HG03565 (cell line): Measurements from ENCODE around the gene RAB3IL1.

Experiments
- ATAC-seq: cut with Tn5 transposase; IDR thresholded peaks from one replicate; pipeline ENCODE4 v1.9.1; 2021; ENCODE audit warnings: mild to moderate bottlenecking, moderate library complexity; ENCODE audit not compliant: unreplicated experiment

Gene RAB3IL1

DNA sequence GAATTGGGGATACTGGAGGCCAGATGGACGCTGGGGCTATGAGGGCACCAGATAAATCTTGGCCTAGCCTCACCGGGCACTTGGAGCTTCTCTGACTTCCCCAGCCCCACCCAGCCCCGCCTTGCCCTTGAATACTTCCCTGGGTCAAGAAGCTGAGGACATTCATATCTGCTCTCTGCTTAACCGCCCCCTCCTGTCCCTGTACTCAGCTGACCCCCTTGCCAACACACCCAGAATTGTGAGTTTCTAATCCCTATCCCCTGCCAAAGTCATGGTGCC lies 48.0 kb downstream of the RAB3IL1 start:
- ATAC-seq, result no peak

DNA sequence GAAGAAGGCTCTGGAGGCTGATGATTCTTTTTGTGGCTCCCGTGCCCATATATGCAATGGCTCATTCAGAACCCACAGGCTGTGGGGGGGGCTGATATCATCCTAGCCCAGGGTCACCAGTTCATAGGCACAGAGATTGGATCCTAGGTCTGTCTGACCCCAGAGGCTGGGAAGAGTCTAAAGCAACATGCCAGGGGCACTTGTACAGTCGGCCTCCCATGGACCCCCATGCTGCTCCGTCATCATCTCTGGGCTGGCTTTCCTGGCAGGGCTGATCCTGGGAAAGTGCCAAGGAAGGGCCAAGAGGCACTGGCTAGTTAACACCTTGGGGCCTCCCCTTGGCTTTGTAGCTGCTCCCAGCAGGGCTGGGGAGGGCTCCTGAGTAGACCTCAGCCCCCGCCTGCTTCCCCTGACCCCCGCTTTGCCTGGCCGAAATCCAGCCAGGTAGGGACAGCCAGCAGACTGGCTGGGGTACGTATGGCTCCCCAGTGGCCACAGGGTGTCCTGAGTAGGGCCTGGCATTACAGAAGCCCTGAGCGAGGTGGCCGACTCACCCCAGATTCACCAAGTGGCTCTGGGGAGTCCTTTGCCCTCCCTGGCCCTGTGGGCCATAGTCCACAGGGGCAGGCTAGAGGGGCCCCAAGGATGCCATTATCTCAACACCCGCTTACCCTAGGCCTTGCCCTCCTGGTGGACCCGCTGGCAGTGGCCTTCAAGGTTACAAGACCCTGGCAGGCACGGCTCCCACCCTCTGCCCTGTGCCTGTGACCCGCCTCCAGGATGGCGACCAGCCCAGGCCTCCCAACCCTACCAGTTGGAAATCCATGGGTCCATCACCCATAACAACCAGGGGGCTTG lies 48.6 kb downstream of the RAB3IL1 start:
- no peak for ATAC-seq

DNA sequence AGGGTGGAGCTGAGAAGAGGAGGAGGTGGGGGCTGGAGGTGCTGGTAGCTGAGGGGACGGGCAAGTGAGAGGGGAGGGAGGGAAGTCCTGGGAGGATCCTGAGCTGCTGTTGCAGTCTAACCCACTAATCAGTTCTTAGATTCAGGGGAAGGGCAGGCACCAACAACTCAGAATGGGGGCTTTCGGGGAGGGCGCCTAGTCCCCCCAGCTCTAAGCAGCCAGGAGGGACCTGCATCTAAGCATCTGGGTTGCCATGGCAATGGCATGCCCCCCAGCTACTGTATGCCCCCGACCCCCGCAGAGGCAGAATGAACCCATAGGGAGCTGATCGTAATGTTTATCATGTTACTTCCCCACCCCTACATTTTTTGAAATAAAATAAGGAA lies 50.4 kb downstream of the RAB3IL1 start:
- no peak for ATAC-seq

DNA sequence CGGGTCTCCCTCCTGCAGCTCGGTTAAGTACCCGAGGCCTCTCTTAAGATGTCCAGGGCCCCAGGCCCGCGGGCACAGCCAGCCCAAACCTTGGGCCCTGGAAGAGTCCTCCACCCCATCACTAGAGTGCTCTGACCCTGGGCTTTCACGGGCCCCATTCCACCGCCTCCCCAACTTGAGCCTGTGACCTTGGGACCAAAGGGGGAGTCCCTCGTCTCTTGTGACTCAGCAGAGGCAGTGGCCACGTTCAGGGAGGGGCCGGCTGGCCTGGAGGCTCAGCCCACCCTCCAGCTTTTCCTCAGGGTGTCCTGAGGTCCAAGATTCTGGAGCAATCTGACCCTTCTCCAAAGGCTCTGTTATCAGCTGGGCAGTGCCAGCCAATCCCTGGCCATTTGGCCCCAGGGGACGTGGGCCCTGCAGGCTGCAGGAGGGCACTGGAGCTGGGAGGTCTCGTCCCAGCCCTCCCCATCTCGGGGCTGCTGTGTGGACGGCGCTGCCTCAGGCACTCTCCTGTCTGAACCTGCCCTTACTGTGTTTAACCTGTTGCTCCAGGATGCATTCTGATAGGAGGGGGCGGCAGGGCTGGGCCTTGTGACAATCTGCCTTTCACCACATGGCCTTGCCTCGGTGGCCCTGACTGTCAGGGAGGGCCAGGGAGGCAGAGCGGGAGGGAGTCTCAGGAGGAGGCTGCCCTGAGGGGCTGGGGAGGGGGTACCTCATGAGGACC lies 51.0 kb downstream of the RAB3IL1 start:
- no peak for ATAC-seq

DNA sequence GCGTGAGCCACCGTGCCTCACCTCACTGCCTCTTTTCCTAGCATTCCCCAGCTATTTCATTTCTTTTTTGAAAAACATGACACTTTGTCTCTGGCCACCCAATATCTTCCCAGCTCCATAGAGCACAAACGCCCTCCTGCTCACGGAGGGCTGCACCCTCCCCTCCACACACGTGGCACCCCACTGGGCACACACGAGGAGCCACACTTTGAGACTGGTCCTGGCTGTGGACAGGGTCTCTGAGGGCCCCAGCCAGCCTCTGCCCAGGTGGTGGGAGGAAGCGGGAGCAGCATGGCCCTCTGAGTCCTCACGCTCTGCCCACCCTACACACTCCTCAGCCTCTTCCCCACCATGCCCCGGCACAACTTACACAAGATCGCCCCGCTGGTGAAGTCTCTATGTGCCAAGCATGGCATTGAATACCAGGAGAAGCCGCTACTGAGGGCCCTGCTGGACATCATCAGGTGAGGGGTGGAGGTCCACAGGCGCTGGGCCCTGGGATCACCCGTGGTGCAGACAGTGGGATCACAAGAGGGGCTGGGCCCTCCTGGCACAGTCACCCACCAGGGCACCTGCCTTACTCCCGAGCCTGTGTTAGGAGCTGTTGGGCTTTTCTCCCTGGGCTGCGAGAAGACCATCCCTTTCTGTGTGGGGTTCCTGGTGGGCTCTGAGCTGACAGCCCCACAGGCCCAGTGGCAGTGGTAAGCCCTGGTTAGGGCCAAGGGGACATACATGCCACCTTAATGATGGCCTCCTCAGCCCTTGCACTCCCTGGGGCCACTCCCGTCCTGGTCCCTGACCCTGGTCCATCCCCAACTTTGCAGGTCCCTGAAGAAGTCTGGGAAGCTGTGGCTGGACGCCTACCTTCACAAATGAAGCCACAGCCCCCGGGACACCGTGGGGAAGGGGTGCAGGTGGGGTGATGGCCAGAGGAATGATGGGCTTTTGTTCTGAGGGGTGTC lies 52.3 kb downstream of the RAB3IL1 start:
- no peak for ATAC-seq

DNA sequence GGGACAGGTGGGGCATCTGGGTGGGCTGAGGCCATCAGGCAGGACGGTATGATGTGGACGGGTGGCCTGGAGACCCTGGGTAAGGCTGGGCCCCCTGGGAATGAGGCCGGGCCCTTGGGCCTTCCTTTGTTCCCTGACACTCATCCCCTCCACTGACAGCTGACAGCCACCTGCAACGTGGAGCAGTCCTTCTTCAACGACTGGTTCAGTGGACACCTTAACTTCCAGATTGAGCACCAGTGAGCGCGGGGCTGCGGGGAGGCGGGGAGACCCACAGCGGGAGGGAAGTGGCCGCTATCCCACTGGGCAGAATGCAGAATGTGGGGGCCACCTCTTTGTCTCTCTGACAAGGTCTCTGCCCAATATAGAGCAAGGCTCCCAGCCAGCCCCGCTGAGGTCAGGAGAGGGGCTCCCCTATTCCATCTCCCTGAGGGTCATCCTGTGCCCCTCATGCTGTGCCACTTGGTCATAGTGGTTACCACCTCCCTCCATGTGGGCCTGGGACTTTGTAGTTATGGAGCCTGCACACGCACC lies 53.8 kb downstream of the RAB3IL1 start:
- no peak for ATAC-seq

DNA sequence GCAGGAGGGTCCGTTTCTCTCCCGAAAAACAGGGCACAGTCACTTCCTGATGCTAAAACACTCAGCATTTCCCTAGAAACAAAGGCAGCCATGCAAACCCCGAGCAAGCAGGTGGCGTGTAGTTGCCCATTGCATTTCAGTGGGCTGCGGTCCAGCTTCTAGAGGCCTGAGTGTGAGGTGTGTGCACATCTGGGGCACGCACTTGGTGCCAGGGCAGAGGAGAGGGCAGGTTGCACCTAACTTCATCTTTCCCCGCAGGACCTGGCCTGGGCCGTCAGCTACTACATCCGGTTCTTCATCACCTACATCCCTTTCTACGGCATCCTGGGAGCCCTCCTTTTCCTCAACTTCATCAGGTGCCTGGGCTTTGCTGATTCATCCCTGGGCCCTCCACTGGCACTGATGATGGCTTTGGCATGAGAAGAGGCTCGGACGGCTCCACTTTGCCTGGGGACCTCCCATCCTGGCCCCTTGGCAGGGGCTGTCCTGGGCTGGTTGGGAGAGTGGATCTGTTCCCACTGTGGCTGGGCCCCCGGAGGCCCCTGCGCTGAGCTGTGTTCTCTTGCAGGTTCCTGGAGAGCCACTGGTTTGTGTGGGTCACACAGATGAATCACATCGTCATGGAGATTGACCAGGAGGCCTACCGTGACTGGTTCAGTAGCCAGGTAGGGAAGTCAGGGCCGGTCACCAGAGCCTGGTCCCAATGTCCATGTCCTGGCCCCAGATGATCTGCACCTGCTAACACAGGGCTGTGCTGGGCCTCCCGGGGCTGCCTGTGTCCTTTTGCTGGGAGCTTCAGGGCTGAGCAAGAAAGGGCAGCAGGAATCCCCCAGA lies 54.4 kb downstream of the RAB3IL1 start:
- no peak for ATAC-seq

DNA sequence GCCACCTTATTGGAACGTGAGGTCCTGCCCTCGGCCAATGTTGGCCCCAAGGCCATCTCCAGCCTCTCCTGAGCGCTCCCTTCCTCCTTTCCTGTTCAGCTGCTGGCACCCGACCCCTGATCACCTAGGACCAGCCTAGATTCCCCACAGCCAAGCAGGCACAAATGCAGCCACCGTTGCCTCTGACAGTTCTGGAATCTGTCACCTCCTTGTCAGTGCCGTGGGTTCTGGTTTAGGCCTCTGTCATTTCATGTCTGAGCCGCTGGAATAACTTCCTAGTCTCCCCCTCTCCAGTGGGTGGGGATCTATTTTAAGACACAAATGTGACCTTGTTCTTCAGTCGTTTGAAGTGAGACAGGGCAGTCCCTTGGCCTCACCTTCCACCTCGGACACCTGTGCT lies 55.7 kb downstream of the RAB3IL1 start:
- no peak for ATAC-seq

DNA sequence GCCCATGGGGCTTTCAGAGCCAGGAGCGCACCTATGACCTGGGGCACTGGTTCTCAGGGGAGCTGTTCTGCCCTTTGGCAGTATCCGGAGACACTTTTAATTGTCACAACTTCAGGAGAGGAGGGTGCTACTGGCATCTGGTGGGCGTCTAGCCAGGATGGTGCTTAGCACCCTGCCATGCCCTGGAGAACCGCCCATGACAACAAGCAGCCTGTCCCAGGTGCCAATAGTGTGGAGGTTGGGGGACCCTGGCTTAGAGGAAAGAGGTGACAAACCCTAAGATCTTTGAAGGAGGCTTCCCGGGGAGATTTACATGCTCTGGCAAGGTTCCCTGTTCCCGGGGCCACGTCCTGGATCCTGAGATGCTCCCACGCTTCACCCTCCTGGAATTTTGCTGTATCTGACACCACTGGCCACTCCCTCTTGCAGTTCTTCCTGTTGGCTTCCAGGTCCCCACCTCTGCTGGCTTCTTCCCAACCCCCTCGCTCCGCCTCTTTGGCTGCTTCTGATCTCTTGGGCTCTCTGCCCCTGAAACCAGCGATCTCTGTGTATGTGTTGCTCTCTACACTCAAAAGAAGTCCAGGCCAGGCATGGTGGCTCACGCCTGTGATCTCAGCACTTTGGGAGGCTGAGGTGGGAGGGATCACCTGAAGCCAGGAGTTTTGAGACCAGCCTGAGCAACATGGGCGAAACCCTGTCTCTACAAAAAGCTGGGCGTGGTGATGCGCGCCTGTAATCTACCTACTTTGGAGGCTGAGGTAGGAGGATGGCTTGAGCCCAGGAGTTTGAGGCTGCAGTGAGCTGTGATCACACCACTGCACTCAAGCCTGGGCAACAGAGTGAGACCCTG lies 57.1 kb downstream of the RAB3IL1 start:
- no peak for ATAC-seq

DNA sequence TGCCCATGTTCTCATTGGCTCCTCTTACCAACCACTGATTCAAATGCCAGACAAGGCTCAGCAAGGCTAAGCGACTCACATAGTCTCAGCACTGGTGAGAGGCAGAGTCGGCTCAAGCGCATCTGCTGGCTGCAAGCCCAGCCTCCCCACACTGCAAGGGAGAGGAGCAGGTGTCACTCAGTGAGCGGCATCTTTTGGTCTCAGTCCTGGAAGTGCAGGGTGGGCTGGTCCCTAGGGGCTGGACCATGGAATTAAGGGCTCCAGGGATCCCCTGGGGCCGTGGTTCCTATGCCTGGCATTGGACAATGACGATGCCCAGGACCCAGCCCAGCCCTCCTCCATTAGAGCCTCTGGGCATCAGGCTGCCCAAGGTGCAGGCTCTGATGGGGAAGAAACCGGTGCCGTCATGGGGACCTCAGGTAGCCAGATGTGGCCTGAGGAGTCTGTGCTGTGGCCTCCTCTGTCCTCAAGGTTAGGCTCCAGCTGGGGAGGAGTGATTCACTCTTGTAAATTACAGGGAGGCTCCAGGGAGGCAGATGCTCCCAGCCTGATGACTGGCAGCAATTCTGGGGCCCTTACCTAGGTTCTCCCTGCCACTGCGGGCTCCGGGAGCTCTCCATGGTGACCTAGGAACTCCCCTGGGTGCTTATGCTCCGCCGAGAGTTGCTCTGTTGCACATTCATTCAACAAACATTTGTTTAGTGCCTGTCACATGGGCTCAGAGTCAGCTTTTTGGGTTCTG lies 61.3 kb downstream of the RAB3IL1 start:
- no peak for ATAC-seq

DNA sequence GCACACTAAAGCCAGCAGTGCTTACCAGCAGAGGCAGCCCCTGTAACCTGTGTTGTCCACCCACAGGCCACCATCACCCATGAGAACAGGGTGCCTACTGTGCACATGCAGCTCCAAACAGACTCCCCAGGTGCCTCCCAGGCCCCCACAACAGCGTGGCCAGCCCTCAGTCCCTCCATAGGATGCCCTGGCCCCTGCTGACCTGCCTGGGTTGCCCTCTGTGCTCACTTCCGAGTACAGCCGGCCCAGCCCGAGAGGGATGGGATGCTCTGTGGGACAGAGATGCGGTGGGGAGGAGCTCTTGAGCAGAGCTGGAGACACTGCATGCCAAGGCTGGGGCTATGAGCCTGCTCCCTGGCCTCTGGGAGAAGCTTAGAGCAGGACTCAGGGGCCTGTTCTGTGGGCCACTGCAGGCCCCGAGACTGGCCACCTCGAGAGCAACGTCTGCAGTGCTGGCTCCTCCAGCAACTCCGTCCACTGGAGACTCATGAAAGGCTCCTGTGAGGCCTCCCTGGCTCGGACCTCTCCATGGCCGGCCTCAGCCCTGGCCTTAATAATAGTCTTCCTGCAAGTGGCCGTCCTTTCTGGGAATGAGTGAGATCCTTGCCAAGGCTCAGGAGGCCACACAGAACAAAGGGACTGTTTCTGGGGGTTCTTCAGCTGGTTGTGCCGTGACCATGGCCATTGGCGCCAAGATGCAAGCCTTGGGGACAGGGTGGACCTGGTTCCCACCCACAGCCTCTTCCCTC lies 62.2 kb downstream of the RAB3IL1 start:
- ATAC-seq, result no peak

DNA sequence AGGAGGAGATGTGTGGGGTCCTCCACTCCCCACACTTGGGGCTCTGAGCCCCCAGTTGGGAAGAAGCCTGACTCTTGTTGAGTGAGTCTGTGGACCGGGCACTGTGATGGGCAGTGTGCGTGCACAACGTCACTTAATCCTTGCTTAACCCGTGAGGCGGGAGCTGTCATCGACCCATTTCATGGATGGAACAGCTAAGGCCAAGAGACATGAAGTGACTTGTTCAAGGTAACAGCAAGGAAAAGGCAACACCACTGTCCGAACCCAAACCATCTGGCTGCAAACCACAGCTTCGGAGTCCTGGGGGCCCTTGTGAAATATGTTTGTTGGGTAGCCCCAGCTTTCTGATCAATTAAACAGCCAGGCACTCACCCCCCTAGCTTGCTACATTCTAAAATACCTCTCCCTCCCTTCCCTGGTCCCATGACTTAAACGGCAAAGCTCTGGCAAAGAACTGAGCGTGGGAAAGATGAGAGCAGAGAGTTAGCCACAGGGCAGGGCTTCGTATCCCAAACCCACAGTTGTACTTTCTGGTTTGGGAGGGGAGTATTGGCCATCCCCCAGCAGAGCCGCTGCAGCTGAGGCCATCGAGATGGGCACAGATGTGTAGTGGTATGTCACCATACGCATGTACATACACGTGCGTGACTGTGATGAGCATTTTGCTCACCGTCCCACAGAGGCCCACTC lies 63.0 kb downstream of the RAB3IL1 start:
- ATAC-seq, result no peak

DNA sequence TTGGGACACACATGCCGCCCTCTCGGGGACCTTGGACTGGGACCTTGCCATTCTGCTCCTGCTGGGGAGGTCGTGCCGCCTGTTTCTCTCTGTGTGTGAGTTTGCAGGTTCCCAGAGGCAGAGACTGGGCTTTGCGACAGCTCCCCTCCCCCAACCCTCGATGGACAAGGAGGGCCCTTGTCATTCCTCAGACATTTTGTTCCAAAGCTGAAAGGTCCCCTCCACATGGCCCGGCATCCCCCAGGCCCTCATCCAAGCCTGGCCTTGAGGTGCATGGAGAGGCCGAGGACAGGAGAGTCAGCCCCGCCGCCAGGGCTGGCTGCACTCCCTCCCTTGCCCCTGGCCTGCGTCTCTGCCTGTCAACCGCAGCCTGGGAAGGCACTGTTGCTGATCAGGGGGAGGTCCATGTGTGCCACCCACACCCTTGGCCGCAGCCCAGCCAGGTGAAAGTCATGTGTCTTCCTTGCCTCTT lies 63.6 kb downstream of the RAB3IL1 start:
- no peak for ATAC-seq

DNA sequence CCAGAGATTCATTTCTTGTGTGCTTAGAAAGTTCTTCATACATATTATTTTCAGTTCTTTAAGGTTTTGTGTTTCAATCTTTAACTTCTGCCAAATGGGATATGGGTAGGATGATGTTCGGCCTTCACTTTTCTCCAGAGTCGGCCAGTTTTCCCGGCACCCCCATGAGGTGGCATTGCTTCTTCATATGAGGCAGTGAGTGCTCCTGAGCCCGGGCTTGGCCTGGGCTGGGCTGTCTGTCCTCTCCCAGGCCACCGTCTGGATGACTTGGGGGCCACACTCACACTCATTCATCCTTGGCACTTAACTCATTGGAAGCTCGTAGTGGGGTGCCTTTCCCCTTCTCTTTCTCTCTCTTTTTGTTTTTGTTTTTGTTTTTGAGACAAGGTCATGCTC lies 65.5 kb downstream of the RAB3IL1 start:
- ATAC-seq, result no peak

DNA sequence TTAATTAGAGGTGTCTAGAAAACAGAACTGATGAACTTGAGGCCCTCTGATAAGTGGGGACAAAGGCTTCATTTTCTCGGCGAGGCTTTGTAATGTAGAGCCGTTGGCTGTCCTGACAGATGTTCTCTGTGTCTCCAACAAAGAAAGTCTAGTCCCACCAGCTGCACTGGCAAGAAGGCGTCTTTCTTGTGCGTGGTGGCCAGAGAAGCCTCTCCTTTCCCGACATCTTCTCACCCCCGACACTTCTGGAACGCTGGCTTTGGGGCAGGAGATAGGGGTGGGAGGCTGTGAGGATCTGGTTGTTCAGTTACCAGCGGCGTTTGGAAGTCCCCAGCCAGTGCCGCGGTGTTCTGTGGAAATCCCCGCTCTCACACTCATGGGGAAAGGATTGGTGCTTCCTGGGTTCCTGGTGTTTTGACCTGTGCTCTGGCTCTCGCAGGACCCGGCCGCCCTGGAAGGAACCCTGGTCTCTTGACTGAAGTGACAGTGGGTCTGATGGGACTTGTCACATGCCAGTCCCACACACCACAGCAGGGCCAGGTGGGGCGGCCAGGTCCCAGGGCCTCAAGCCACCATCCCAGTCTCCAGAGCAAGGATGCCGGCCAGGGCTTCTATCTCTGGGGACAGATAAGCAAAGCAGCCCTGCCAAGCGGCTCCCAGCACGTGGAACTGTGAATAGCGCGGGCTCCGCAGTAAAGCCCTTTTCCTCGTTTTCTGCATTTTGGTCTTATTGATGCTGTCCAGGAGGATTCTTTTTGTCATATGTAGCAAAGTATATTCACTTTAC lies 66.1 kb downstream of the RAB3IL1 start:
- no peak for ATAC-seq

DNA sequence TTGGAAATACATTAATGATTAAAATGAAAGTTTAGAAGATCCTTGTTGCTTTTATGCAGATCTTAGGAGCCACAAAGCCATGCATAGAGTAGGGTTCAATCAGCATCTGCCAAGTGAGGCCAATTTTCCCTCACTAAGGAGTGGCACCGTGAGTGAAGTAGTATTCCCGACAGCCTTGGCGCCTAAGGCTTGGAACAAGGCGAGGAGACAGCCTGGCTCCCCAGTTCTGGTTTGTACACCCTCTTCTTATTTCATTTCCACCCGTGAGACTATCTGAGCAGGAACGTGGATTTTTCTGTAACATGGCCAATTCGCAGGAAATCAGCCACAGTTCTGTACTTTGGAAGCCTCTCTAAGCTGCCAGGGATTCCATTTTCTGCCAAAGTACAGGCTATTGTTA lies 66.7 kb downstream of the RAB3IL1 start:
- no peak for ATAC-seq

DNA sequence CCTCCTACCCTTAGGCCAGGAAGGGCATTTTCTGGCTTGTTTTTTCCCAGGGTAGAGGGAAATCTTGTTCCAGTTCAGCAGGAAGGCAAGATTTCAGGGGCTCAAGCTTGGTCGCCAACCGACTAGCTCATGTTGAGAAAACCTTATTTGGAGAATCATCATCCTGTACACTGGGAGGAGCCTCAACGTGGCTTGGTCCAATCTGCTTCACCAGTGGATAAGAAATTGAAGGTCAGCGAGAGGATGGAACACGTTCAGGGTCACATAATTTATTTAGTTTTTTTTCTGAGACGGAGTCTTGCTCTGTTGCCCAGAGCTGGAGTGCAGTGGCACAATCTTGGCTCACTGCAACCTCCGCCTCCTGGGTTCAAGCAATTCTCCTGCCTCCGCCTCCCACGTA lies 68.7 kb downstream of the RAB3IL1 start:
- ATAC-seq, result no peak
